GM18909 (cell line): ENCODE data around the gene MYMX.

Experiments
- ATAC-seq: cut with Tn5 transposase; IDR thresholded peaks from one replicate; pipeline ENCODE4 v1.9.1; 2021; ENCODE audit warnings: mild to moderate bottlenecking; ENCODE audit not compliant: unreplicated experiment, poor library complexity

MYMX gene

DNA sequence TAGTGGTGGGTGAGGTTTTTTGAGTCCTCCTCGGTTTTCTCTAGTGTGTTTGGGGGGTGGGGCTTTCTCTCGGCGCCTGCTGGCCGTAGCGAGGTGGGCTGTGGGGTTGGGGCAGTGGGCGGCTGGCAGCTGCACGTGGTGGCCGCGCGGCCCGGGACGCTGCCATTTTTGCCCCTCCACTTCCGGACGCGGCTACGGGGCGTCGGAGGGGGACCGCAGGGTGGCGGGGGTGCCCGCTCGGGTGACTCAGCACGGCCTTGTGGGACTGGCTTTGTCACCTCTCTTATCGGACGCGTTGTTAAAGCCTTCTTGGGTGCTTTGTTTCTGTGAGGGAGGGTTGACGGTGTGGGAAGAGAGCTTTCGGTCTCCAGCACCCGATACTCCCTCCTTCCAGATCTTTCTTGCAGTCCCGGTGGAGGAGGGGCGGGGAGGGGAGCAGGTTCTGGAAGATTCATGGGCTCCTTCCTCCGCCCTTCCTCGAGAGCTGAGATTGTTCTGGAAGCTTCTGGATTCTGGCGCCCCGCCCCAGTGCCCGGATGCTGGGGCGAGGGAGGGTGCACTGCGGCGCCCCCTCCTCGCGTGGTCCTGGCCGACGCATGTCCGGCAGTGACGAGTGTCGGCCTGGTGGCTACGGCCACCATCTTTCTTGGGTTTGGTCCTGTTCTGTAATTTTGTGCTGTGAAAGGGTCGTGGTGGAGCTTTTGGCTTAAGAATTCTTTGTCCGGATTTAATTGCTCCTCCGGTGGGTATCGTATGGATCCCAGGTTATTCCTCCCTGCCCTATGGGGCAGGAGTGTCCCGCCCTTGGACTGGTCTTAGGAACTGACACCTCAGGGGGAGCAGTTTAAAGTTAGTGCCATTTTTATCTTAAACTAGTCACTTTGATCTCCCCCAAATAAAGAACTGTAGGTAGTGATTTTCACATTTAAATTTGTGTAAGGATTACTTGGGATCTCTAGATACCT lies 30.9 kb downstream of the MYMX start:
- peak; percentile 39 for ATAC-seq

DNA sequence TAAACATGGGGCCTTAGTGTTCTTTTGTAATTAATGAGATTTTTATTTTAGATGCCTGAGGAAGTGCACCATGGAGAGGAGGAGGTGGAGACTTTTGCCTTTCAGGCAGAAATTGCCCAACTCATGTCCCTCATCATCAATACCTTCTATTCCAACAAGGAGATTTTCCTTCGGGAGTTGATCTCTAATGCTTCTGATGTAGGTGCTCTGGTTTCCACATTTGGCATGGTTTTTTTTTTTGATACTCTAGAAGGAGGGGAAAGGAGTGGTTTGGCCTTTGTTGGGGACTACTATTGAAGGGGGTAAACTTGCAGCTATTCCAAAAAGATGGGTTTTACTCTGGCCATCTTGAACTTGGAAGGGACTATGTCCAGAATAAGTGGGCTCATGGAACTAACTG lies 31.9 kb downstream of the MYMX start:
- ATAC-seq: no peak

GRCh38 chr6:44249082-44249748 lies 32.5 kb downstream of the MYMX start:
- no peak for ATAC-seq

DNA sequence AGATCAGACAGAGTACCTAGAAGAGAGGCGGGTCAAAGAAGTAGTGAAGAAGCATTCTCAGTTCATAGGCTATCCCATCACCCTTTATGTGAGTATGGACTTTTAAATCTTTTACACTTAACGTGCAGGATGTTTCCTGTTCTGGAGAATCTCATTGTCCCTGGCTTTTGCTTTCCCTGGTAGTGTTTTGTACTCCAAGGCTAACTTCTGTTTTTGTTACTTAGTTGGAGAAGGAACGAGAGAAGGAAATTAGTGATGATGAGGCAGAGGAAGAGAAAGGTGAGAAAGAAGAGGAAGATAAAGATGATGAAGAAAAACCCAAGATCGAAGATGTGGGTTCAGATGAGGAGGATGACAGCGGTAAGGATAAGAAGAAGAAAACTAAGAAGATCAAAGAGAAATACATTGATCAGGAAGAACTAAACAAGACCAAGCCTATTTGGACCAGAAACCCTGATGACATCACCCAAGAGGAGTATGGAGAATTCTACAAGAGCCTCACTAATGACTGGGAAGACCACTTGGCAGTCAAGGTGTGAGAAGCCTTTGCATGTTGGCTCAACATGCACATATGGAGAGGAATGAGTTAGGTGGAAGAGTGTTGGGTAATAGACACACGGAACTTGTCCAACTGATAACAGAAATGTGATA lies 33.5 kb downstream of the MYMX start:
- ATAC-seq: no peak

GRCh38 chr6:44250718-44251123 lies 34.0 kb downstream of the MYMX start:
- no peak for ATAC-seq

GRCh38 chr6:44251576-44252524 lies 35.1 kb downstream of the MYMX start:
- no peak for ATAC-seq

GRCh38 chr6:44253307-44254101 lies 36.8 kb downstream of the MYMX start:
- no peak for ATAC-seq

DNA sequence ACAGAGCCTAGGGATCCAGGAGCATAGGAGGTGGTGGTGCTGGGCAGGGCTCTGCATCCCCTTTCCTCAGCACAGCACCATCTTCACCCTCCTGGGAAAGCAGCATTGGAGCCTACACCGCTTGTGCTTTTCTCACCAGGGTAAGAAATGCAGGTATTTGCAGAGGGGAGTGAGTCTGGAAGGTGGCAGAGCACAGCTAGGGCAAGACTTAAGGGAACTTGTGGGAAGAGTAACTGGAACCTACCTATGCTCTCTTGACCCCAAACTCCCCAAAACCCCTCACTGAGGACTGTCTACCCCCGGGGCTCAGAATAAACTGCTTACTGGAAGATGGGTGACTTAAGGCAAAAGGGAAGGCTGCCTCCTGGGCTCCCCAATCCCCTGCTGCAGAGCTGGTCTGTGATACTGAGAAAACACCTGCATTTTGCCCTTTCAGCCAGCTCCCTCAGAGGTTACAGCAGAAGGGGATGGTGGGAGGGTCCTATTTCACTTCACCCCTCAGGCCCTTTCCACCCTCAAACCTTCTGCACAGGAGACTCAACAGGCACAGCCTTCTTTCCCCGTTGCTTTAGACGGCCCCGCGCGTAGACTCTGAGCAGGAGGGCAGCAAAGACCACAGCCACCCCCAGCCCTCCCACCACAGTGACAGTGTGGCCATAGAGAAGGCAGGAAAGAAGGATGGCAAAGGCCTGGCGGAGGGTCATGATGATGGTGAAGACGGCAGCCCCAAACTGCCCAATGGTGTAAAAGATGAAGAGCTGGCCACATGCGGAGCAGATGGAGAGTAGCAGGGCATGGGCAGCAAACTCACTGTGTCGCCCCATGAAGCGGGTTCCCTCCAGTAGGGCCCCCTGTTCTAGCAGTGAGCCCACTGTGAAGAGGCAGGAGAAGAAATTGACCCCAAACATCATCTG lies 37.7 kb downstream of the MYMX start:
- no peak for ATAC-seq

- ATAC-seq: no peak
These were observed 38.5 kb downstream of the MYMX start for GRCh38 chr6:44255105-44255808.

DNA sequence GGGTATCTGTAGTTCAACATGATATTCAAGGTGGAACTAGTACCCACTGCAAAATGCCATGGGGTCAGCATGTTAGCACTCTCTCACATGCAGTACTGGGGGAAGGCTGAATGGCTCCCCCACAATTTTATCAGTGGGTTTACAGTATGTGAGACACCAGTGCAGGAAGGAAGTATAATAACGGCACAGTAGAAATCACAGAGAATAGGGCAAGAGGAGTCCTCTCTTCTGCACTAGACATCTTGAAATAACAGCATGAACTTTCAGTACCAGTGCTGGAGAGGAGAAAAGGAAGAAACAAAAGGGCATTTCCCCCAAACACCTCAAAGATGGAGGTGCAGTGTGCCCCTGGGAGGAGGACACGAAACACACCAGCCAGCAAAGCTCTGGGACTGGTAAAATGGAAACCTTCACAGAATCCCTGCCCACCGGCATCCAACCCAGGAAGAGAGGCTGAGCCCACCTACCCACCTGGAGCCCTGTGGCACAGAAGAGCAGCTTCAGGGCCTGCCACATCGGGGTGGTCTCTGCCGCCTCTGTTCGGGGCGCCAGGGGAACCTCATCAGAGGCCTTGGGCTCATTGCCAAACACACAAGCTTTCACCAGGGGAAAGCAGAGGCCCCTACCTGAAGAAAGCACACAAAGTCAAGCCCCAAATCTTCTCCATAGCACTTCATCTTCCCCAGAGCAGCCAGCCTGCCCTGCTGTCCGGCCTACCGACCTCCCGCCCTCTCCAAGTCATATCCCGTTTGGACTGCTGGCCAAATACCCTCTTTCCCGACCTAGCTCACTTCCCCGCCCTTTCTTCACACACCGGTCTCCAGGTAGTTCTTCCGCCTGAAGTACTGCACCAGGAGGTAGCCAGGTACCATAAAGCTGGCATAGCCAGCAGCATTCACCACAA lies 39.4 kb downstream of the MYMX start:
- ATAC-seq: peak; percentile 0

- no peak for ATAC-seq
These were observed 40.0 kb downstream of the MYMX start for GRCh38 chr6:44256775-44257024.

GRCh38 chr6:44257025-44257752 lies 40.5 kb downstream of the MYMX start, which contains the start of gene SLC35B2:
Gene SLC35B2, minus strand, starts transcription at chr6:44257528. Its CDS starts 118 bp downstream, at chr6:44257410.
- ATAC-seq: peak; percentile 60

DNA sequence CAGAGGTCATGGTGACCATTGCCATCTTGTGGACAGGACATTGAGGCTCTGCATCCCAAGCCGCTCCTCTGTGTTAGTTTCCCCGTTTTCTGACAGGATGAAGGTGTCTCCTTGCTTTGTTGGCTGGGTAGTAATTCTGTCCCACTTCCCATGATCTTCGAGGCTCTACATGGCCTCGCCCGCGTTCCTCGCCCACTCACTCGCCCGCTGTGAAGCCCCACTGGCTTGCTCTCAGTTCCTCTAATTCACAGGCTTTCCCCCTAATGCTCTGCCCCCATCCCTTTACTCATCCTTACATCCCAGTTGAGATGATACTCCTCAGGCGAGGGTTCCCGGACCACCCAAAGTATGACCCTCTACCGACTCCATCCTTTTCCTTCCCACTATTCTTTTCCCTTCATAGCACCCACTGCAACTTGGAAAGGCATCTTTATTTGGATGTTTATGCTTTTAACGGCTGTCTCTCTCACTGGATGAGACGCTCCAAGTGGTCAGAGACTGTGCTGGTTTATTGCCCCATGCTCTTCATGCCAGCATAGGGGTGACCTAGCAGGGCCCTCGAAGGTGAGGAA lies 41.1 kb downstream of the MYMX start:
- ATAC-seq: peak; percentile 19

- no peak for ATAC-seq
These were observed 41.7 kb downstream of the MYMX start for GRCh38 chr6:44258325-44258863.

- ATAC-seq: no peak
These were observed 42.2 kb downstream of the MYMX start for GRCh38 chr6:44258921-44259320.
